HG03342 (cell line): ENCODE data around the gene FSTL4.

Experiments
- ATAC-seq: cut with Tn5 transposase; IDR thresholded peaks from one replicate; pipeline ENCODE4 v1.9.1; 2021; ENCODE audit warnings: mild to moderate bottlenecking, moderate library complexity; ENCODE audit not compliant: unreplicated experiment

FSTL4 gene

GRCh38 chr5:133483406-133484090, 128.8 kb downstream of the FSTL4 start:
- no peak for ATAC-seq

- ATAC-seq, result no peak
Measured at GRCh38 chr5:133482028-133482427, 130.3 kb downstream of the FSTL4 start.

- ATAC-seq, result no peak
Measured at GRCh38 chr5:133480866-133481265, 131.5 kb downstream of the FSTL4 start.

- ATAC-seq, result no peak
Measured at GRCh38 chr5:133480366-133480765, 132.0 kb downstream of the FSTL4 start.

DNA sequence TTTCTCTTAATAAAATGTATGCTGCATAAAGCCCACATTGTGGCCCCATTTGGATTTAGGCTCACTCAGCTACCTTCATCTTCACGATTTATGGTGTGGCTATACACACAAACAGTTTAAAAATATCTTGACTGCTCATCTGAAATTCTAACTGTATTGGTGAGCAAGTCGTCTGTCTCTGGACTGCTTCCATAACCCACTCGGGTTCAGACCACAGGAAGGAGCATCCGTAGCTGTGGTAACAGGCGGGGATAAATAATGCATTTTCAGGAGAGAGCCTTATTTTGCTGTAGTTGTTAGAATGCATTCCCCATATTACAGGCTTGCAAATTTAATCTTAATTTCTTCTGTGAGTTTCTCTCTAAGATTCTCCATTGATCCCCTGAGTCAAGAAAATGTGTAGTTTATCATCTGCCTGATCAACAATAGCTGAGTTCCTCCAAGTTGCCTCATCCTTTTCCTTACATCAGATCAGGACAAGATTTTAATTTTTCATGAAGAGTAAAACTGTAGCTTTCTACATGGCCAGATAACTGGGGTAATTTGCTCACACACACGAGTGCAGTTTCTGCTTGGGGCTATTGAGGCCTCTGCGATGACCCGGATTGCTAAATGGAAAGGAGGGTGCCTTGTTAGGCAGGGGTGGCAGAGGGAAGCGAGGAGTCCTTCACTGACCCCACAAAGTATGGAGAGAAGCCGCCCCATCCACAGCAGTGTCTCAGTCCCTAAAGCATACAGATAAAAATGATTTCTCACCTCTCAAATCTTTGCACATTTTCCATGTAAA, 133.9 kb downstream of the FSTL4 start:
- no peak for ATAC-seq

GRCh38 chr5:133475986-133476385, 136.4 kb downstream of the FSTL4 start:
- no peak for ATAC-seq

- ATAC-seq, result no peak
Measured at GRCh38 chr5:133474851-133475590, 137.3 kb downstream of the FSTL4 start.

- ATAC-seq, result no peak
Measured at GRCh38 chr5:133473291-133473690, 139.1 kb downstream of the FSTL4 start.

- ATAC-seq, result no peak
Measured at GRCh38 chr5:133472829-133473228, 139.5 kb downstream of the FSTL4 start.

GRCh38 chr5:133471699-133472098, 140.6 kb downstream of the FSTL4 start:
- ATAC-seq, result no peak

DNA sequence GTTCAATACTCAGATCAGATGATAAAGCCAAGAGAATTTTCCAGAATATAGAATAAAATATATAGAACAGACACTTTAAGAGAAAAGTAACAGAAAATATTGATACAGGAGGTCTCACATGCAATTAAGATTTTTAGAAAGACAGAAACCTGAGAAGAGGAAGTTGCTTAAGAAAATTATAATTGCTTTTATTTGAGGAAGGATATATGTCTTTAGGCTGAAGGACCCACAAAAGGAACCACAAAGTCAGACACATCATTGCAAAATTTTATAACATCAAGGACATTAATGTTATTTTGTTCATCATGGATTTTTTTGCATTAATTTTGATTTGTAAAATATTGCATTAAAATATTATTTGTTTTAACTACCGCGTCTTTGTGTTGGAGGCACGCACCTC, 141.5 kb downstream of the FSTL4 start:
- ATAC-seq, result no peak

DNA sequence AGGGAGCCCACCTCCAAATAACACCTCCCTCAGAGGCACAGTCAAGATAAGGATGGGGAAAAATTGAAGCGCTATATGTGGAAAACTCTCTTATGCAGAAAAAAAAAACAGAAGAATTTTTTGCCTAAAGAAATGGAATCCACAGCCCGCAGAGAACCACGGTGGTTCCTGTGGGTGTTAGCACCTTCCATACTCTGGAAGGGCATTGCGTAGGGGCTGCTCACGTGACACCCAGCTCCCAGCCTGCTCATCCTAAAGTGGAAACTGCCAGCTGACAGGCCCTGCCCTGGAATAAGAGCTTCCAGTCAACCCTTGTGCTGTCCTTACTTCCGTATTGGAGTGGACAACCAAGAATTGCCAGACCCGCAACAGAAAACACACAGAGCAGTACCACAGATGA, 142.5 kb downstream of the FSTL4 start:
- ATAC-seq, result no peak

DNA sequence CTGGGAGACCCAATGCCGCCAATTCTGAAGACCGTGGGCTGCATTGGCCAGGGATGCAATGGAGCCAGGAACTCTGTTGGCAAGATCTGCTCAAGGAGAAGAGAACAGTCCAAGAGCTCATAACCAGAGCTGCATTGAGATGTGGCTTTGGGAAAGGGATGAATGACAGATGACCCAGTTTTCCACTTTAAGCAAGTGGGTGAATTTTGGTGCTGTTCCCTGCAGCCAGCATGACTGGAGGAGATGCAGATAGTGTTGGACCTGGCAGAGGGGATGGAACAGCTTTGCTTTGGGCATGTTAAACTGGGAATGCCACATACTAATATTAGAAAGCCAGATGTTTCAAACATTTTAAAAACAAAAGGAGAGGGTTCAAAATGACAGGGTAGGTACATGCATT, 143.1 kb downstream of the FSTL4 start:
- no peak for ATAC-seq

- no peak for ATAC-seq
Measured at GRCh38 chr5:133468596-133468995, 143.7 kb downstream of the FSTL4 start.

GRCh38 chr5:133467826-133468463, 144.4 kb downstream of the FSTL4 start:
- no peak for ATAC-seq

GRCh38 chr5:133467335-133467779, 145.0 kb downstream of the FSTL4 start:
- ATAC-seq, result no peak

- no peak for ATAC-seq
Measured at GRCh38 chr5:133466556-133467334, 145.6 kb downstream of the FSTL4 start.

DNA sequence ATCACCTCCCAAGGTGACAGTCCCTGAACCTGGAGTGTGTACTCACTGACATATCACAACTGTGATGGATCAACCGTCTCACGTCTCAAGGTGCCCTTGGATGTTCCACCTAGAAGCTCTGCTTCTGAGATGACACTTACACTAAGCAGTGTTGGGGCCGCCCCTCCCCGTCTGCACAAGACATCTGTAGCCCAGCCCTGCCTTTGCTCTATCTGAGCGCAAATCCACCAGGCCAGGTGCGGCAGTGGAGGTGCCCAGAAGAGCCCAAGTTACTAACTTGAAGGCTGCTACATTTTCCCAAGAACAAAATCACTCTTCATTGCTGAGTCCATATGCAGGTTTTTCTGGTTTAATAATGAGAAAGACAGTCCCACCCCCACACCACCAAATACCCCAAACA, 148.3 kb downstream of the FSTL4 start:
- ATAC-seq, result no peak

DNA sequence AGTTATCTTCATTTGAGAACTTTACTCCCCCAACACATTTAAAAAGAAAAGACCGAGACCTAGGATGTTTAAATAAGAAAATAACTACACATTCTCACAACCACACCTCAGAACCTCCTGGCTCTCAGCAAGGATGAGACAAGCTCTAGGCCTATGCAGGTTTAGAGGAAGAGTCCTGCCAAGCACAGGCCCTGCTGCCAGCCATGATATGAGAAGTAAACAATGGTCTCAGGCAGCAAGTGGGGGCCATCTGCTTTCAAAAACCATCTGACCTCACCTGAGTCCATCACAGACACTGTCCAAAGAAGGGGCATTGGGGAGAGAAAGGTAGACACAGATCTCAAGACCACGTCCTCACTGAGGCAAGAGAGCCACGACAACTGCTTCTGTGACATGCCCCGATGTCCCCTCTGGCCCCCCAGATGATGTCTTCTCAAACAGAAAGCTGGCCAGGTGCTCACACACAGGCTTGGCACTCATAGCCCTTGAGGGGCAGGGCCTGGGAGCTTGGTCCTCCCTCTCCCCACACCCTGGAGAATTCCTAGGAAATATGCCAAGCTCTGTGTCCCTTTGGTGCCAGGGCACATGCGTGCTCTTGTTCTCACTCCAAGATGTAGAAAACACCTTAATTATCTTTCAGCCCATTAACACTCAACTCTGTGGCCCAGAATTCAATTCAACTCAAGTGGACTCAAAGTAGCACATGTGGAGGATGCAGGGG, 150.4 kb downstream of the FSTL4 start:
- no peak for ATAC-seq
